Measurements from ENCODE around the gene HTRA1. TPM values are rescaled to one million over a fixed set of nuclear protein-coding genes. Genes with fewer than 3 reads are reported as not detected.

HTRA1 gene
- total and polyA plus RNA-seq, 9 of the 15 experiments (the other 6 are each of a cell fraction or from before 2014, with no cell fraction given) = 0.06 to 0.16 (median 0.13) TPM; not detected in 5

GRCh38 chr10:122458693-122459092 lies 2.7 kb upstream of the HTRA1 start:
- FAIRE-seq = no peak
- no peak for TF ChIP-seq ZNF445 (CRISPR knock-in tag; IDR thresholded peaks at IDR 0.05; ENCODE audit: low read depth)
- no peak for TF ChIP-seq MLLT1 (IDR thresholded peaks at IDR 0.05)
- no peak for TF ChIP-seq ZKSCAN1 (IDR thresholded peaks at IDR 0.05; ENCODE audit: low read depth, low read length)
- TF ChIP-seq ID3 (CRISPR knock-in tag; IDR thresholded peaks at IDR 0.05) = no peak
- no peak for TF ChIP-seq ID3 (tag; IDR thresholded peaks at IDR 0.05)
- no peak for TF ChIP-seq ZFX (CRISPR knock-in tag; IDR thresholded peaks at IDR 0.05)
- no peak for TF ChIP-seq CHD2 (IDR thresholded peaks at IDR 0.05; ENCODE audit: low read depth, low read length)
- no peak for TF ChIP-seq SIN3A (IDR thresholded peaks at IDR 0.05; ENCODE audit: borderline replicate concordance in 2 of 2, control insufficient read depth in 1 of 2, low read depth in 2 of 2, low read length in 2 of 2)
- no peak for TF ChIP-seq EP400 (IDR thresholded peaks at IDR 0.05)
- no peak for TF ChIP-seq ARID1B (IDR thresholded peaks at IDR 0.05)
- TF ChIP-seq KLF6 (CRISPR knock-in tag; IDR thresholded peaks at IDR 0.05; ENCODE audit: borderline replicate concordance) = no peak
- WGBS (ENCODE audit: insufficient coverage, low coverage, missing lambda C conversion rate) = under 1% methylated on average over 6 of the region's 6 CpGs
- CTCF ChIA-PET (ENCODE audit: low intra/inter-chr PET ratio) = no interaction called here
- peaks cover 0 to 26% of the 10 kb centered on the region in 2 experiments; a peak in 2 of 5 replicates for H3K27me3 ChIP-seq (ENCODE audit: control insufficient read depth in 2 of 2, insufficient read depth in 2 of 2, low read length in 2 of 2)
- no TSS peak for BruUV-seq (replicated peaks)
- H2AFZ ChIP-seq (ENCODE audit: low read depth, low read length) = no peak overlapping the region
- no peak overlapping the region for H3K4me3 ChIP-seq
- no peak overlapping the region for H3K9ac ChIP-seq (ENCODE audit: insufficient read depth in 1 of 2, low read depth in 2 of 2, low read length in 2 of 2)
- intact Hi-C loops (cut with micrococcal nuclease) = no loop called here
- H3K27ac ChIP-seq (ENCODE audit: extremely low read depth, low read depth, low read length) = no peak overlapping the region
- in situ Hi-C loops (cut with MboI) = no loop called here
- no peaks in the 10 kb centered on the region for H3K79me2 ChIP-seq (ENCODE audit: control insufficient read depth, insufficient read depth, low read length)
- H3K4me1 ChIP-seq (replicated peaks in 1 of 2; ENCODE audit: control insufficient read depth in 2 of 2, insufficient read depth in 2 of 2, low read length in 2 of 2) = no peaks in the 10 kb centered on the region
- H4K20me1 ChIP-seq (replicated peaks; ENCODE audit: control insufficient read depth, insufficient read depth, low read length) = no peaks in the 10 kb centered on the region
- H3K4me2 ChIP-seq (ENCODE audit: insufficient read depth, low read length) = no peak overlapping the region
- POLR2A ChIA-PET = no interaction called here
- no peak for DNase-seq (ENCODE audit: extremely low read depth in 1 of 4, low spot score in 3 of 4)
- no peaks in the 10 kb centered on the region for H3K36me3 ChIP-seq (ENCODE audit: control insufficient read depth, insufficient read depth, low read length)
- no peak for ATAC-seq
- H3K9me3 ChIP-seq (replicated peaks; ENCODE audit: control insufficient read depth, insufficient read depth, low read depth, low read length) = no peaks in the 10 kb centered on the region
- no peaks in the 10 kb centered on the region for H3K9me1 ChIP-seq (ENCODE audit: control insufficient read depth, insufficient read depth, low read length)

Measured in K562 (cell line).